HG02870 (cell line): ENCODE data around the gene FCN3.
"Not testable (repeated sequence)": the region's sequence is repeated elsewhere in the genome, so short reads cannot be mapped to it uniquely, and the experiment has no call there.

Source experiments
- ATAC-seq: cut with Tn5 transposase; IDR thresholded peaks from one replicate; pipeline ENCODE4 v1.9.1; 2021; ENCODE audit warnings: mild to moderate bottlenecking, moderate library complexity; ENCODE audit not compliant: unreplicated experiment

Gene FCN3

DNA sequence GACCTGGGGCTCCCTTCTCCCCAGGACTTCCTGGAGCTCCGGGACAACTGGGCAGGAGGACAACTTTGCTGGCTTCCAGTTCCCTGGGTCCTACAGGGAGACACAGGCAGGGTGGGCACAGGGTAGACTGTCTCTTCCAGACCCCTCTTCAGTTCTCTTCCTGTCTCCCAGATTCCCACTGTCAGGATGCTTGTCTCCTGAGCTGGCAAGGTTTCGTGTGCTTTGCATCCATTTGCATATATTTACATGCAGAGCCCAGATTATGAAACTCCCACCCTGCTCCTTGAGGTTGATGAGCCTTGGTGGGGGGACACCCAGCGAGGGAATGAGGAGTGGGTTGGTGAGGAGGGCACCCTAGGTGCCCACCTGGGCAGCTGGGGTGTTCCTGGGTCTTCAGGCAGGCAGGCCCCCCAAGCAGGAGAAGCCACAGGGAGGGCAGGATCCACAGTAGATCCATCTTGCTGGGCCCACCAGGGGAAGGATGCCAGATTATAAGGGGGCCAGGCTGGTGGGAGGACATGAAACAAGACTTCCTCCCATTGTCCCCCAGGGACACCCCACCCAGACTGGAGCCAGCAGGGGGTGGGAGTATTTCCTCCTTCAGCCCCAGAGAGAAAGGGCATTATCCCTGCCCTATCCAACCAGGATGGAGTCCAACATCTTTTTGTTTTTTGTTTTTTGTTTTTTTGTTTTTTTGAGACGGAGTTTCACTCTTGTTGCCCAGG is at the start of gene FCN3:
TSS of gene FCN3 (minus strand) at position 463 of the 725 bp plus-strand sequence. CDS start at position 457, 6 bp downstream.
- no peak for ATAC-seq

DNA sequence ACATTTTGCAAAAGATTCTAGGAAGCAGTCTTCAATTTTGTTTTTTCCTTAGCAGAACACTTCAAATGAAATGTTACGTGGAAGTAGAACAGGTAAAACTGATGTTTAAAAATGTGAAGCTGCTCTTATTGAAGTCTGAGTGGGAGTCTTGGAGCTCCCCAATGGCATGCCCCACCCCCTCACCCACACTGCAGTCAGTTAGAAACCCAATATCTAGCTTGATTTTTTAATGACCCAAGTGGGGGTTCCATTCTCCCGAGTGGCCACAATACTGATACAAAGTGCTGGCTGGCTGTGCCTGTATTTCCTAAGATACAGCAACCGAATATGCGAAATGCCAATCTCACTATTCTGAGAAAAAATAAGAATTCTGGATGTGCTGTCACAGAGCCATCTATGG is 49.1 kb upstream of the FCN3 start:
- ATAC-seq: no peak

DNA sequence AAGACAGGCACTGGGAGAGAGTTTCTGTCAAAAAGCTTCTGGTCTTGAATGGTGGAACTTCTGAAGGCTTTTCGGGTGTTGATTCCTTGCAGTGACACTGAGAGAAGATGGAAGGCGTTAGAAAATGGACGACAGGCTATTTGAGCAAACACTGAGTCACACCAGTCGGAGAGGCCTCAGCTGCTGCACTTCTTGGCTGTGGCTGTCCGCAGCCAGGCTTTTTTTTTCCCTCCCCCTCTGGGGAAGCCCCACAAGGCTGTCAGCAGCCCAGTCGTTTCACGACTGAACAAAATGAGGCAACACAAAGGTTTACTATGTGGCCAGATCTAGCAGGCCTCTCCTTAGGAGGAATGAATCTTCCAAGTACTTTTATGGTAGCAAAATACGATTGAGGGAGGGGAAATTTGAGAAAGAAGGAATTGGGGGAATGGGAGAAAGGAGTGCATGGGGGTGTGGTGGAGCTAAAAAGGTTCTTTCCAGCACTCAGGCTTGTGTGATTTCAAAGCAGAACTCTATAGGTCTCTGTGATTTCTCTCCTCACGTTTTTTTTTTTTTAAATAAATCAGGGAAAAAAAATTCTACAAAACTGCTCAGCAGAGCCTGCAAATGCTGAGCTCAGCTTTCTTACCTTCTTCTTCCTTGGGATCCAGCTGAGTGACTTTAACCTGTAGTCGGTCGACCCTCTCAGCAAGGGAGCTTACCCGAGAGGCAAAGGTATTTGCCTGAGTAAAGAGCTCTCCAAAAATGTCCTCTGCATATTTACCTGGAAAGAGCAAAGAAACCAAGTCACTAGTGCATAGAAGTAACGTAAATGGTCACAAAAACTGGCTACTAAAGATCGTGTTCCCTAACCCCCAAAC is 43.9 kb upstream of the FCN3 start:
- peak; percentile 73 for ATAC-seq

DNA sequence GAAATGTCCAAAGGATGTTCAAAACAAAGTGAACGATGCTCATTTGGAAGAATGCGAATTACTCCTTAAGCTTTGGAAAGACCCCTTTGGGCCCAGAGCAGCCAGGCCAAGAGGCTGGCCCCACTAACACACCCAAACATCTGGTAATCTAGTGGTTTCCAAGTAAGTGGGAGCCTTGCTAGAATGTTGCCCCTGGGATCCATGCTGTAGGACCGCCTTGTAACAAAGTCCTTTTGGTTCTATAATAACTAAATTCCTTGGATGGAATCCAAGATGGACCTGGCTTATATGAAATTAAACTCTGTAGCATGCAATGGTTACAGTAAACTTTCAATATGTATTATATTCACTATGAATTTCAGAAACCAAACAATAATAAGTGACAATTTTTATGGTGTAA is 43.1 kb upstream of the FCN3 start:
- no peak for ATAC-seq

DNA sequence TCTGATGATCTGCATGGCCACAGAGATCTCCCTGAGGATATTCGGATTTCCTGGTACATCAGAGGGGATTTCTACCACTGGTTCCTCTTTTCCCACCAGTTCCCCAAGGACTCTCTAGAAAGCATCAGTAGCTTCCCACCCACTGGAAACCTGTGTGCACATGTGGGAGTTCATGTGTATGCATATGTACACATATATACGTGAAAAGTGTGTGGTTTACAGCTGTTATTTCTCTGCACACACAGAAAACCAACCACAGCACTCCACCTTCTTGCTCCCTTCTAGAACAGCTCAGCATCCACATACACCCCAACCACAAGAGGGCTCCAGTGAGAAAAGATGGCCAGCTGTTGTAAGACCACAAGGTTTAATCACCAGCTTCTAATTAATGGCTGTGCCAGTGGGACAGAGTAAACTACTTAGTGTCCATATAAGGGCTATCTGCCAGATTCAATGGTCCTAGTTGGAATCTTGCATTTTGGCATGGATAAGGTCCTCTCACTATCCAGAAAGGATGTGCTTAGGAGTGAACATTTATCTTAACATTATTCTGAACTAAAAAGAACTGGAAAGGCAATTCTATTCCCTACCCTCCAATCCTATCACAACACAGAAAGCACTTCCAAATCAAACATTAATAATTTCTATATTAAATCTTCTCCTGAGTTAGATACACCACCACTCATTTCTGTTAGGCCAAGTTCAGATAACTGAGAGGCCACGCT is 41.9 kb upstream of the FCN3 start:
- ATAC-seq: no peak

DNA sequence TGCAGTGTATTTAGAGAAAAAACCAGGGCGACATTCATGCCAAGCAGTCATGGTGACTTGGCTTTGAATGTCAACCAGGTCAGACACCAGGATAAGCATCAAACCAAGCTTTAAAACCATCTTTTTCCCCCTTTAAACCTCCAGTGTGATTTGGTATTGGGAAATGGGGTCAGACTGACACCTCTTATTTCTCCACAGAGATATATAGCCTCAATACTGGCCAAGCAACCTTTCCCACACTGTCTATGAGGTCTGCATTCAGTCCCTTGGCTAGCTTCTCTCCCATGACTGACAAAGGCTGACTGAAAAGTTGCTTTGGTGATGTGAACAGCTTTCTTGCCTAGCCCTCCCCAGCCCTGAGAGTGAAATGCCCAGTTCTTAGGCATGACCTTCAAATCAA is 39.5 kb upstream of the FCN3 start:
- no peak for ATAC-seq

DNA sequence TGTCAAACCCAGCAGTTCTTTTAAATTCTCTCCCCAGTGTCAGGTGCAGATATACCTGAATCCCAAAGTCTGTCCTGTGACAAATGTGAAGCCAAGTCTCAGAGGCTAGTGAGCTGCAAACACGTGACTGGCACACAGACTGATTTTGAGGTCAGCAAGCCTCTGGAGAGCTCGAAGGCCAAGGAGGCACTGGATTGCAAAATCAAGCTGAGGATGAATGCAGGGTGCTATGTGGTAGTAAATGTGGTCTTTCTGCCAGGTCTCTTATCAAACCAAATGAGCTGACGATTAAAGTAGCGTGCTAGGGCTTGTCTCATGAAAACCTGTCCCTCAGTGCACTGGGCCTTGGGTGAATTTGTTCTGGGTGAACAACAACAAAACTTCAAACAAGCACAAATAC is 38.4 kb upstream of the FCN3 start:
- ATAC-seq: no peak

DNA sequence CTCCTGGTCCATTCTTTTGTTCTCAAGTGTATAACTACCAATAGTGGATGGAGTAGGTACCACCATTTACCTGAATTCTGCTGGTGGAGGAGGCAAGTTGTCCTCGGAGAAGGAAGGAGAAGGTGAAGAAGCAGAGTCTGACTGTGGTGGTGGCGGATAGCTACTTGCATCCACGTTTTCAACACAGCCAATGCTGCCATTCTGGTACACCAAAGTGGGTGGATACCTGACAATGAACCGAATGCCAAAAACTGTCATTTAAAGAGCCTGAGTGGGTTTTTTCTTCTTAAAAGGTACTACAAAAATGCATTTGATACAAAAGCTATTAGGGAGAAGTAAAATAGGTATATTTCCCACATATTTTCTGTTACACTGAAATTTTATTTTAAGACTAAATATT is 37.9 kb upstream of the FCN3 start:
- ATAC-seq: no peak

DNA sequence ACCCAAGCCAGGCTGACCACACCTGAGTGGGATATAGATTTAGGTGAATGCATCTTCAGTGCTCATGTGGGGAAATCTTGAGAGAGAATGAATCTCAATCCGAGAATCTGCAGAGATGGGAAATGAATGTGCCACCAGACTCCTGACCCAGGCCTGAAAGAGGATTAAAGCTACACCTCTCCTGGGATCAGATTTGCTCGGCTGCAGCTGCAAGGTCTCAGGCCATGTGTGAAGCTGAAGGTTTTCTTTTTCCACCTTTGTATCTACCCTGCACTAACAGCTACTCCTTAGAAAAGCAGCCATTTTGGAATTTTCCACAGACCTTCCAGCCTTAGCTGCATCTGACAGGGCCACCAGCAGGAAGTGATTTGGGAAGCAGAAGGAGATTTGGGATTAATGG is 36.1 kb upstream of the FCN3 start:
- ATAC-seq: no peak

DNA sequence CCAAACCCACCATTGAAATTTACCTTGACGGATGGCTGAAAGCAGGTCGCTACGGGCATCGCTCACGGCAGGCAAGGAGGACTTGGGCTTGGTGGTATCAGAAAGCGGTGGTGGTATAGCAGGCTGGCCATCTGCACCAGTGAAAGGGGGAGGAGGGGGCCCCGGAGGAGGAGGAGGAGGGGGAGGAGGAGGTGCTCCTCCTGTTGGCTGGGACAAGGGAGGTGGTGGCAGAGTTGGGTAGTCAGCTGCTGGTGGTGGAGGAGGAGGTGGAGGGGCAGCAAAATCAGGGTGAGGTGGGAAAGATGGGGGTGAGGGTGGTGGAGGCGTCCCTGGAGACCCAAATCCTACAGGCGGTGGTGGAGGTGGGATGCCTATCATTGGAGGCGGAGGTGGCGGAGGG is 35.0 kb upstream of the FCN3 start:
- no peak for ATAC-seq

DNA sequence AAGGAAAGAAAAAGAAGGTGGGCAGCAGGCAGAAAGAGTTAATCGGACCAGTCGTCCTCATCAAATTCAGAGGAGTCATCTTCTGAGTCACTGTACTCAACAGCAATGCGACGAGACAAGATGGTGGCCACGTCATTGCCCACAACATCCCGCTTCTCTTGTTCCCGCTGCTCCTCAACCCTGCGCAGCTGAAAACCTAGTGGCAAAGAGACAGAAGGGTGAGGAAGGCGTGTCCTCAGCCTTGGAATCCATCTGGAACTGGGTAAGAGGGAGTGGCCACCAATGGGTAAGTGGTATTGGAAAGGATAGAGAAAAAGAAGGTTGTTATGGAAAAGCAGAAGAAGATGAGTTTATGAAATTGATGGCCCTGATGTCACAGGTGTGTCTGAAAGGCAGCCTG is 33.5 kb upstream of the FCN3 start:
- ATAC-seq: no peak

DNA sequence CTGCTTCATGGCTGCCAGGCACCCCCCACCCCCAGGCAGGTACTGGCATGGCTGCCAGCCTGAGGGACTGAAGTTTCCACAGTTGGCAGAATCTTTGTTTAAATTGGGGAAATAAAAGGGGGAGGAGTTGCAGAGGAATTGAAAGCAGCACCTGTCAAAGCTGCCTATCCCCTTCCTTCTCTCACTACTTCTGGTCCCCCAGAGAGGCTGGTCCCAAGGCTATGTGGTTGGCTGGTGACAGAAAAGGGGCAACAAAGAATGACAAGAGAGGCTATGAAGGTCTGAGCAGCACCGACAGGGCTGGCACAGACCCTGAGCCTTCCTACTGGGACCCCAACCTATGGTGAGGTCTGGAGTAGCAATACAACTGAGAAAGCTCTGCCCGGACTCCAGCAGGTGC is 32.2 kb upstream of the FCN3 start:
- ATAC-seq: not testable (repeated sequence)

DNA sequence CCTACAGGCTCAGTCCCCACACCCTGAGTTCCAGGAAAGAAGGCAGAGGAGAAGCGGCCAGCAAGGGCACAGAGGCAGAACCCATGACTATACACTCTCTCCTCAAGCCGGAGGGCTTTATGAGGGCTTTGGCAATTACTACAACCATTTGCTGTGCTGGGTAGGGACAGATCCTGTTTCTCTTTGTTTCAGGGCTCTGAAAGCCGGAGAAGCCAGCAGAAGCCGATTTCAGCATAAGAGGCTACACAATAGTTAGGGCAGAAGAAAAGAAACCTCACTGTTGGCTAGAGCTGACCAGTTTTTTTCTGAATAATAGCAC is 31.7 kb upstream of the FCN3 start:
- ATAC-seq: no peak

DNA sequence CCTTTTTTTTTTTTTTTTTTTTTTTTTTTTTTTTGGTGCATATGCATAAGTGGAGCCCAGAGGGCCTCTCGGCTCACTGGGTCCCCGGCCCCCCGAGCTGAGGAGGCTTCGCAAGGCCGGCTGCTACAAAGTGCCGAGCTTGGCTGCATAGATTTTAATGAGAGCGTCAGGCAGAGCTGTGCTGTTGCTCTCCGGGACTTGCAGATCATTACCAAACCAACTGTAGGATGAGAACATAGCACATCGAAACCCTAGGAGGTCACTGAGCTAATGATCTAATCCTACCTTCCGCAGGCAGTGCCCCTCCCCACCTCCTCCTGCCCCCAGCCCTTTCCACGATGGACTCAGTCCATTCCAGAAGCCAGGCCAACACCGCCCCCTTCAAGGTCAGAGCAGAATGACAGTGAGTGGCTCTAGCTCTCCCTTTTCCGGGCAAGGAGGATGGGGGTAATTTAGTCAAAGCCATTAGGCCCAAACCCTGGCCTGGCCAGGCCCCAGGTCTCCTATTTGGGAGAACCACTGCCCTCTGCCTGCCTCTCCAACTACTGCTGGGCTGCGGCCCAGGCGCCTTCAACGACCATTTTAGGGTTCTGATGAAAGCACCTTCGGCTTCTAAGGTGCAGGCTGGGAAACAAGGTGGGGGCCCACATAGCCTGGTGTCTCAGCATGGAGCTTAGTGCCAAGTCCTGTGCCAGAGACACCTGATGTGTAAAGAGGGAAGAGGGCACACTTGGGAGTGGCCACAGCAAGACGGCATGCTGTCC is 31.2 kb upstream of the FCN3 start:
- not testable (repeated sequence) for ATAC-seq

DNA sequence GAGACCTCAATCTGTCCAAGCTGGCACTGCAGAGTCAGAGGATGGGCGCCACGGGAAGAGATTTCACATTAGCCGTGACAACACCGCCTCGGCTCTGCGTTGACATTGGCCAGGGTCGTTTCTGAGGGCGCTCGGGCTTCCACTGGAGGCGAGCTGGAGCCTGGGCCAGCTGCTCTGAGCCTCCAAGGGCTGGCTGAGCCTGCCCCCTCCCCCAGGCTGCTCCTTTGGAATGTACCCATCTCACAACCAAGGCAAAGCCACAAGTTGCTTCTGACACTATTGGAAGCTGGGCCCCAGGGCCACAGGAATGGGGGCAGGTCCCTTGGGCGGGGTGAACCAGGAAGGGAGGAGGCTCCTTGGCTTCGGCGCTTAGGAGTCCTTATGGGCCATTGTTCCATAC is 30.4 kb upstream of the FCN3 start:
- no peak for ATAC-seq

DNA sequence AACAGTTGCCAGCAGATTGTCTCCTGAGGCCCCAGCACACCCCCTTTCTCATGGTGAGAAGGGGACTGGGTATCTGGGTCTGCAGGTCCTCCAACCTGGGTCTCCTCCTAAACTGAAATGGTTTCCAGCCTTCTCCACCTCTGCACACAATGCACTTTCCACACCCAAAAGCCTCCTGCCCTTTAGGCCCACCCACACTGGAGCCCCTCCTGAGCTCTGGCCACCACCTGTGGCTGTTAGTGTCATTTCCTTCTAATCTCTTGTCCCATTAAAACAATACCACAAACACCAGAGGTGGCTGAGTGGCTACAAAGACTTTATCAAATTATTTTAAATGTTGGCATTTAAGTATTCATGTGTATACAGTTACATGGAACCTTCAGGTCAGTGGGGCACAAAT is 29.3 kb upstream of the FCN3 start:
- ATAC-seq: no peak

DNA sequence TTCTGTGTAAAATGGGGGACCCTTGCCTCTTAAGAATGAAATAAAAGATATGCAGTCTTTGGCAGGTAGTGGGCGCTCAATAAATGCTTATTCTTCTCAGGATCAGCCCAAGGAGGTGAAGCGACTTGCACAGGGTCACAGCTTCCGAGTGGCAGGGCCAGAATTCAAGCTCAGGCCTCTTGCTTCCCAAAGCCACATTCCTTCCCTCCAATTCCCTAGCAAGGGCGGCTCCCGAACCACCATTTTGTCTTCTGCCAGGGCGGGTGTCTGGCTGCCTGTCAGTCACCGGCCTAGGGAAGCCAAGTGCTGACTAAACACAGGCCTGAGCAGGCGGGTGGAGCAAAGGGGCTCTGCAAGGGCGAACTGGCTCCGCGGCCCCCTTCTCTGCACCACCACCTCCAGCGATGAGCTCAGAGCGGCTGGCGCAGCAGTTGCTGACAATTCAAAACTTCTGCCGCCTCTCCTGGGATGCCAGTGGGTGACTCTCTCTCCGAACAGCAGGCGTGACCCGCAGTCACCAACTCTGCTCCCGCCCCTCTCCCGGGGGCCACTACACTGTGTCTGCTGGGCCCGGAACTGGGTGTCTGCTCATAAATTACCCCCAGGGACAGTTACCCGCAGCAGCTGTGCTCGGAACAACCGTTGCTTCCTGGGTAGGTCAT is 28.6 kb upstream of the FCN3 start:
- ATAC-seq: no peak

DNA sequence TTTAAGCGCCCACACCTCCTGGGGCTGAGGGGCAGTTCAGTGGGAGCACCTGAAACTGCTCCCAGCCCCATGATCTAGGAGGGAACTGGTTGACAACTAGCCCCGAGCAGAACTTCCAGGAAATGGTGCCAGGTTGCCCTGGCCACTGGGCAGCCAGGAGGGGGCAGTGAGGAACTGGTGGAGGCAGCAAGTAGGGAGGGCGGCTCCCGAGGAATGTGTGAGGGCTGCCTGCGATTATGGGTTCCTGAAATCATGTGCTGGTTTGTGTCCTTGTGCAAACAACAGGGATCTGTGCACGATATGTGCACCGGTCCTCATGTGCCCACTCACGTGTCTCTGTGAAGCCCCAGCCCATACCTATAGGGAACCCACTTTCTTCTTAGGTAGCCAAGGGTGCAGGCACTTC is 27.7 kb upstream of the FCN3 start:
- no peak for ATAC-seq

DNA sequence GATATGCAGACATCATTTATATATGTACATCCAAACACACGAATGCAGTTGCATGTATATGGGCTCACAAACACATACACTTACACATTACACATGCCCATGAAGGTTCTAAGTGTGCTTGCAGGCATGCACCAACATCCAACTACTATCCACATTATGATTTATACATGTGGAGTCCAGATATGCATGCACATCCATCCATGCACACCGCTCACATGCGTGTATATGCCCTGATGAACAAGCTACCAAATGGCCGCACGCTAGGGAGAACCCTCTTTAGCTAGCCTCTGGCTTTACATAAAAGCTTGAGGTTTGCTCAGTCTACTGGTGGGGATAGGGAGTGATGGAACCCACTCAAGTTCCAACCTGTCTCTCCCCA is 26.3 kb upstream of the FCN3 start:
- no peak for ATAC-seq

DNA sequence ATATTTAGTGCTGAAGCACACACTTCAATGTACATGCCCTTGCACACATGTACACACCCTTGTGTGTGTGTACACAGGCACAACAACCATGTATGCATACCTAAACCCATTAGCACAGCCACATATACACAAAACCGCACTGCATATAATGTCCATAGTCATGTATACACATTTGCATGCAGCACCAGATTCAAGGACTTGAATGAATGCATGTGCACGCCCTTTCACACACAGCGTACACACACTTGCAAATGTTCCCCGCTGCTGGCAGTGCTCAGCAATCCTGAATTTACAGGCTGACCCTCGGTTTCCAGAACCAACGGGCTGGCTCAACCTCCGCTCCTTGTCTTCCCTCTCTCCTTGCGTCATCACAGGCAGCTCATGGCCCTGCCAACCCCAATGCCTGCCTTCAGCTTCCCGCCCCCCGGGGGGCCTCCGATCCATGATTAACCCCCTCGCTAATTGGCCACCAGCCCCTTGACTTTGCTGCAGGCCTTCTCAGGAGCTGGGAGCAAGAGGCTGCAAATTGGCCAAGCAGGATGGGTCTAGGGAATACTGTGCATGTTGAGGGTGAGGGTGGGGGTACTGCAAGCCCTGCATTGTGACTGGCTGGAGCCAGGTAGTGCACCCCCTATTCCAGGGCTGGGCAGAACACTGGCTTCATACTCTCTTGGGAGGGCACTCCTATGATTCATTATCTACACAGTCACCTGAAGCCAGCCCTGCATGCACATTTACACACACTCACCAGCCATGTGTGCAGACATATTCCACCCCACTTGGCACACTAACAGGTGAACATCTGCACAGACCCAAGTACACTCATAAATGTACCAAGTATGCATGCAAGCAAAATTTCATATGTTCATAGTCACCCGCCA is 25.7 kb upstream of the FCN3 start:
- ATAC-seq: no peak
